Right cardiac atrium (tissue), 5 donors: ENCODE measurements around the gene SCO1. TPM values are rescaled to one million over a fixed set of nuclear protein-coding genes. Genes with fewer than 3 reads are reported as not detected.
A peak's percentile ranks its signal among the peaks of the same experiment; 100 is the strongest.

ENCODE experiments used
- ATAC-seq, 2 donors: fragments of 200-7000 bp; cut with Tn5 transposase; one replicate each; pipeline versions ENCODE4 v1.8.0 to v1.9.1; 2020; ENCODE audit warnings: moderate library complexity in 2 of 2, mild to moderate bottlenecking in 1 of 2
- DNase-seq, 3 donors: peaks; one replicate each; pipeline ENCODE4 v3.0.0-alpha.2; 2020
- H3K27ac ChIP-seq: one replicate; pipeline ENCODE4 v1.5.1; 2013; ENCODE audit warnings: mild to moderate bottlenecking, low read length, control low read depth, moderate library complexity
- H3K27me3 ChIP-seq: one replicate; pipeline ENCODE4 v1.6.1; 2013; ENCODE audit not compliant: control insufficient read depth, insufficient read depth
- H3K4me1 ChIP-seq: one replicate; pipeline ENCODE4 v1.6.1; 2013; ENCODE audit warnings: low read length; ENCODE audit not compliant: control insufficient read depth, insufficient read depth
- H3K4me3 ChIP-seq: one replicate; pipeline ENCODE4 v1.5.1; 2013; ENCODE audit warnings: low read length, control low read depth
- H3K9me3 ChIP-seq: one replicate; pipeline ENCODE4 v1.6.1; 2013; ENCODE audit warnings: low read length; ENCODE audit not compliant: control insufficient read depth
- WGBS: extraction: QIAGEN DNeasy Blood & Tissue Kit; methylation state at CpG from one replicate; pipeline ENCODE4 v1.1.7; 2013; 5-methylcytosine and 5-hydroxymethylcytosine counted together
- intact Hi-C, 4 donors: fragments of 100-400 bp; cut with DNase I; formaldehyde crosslinking; loops; one replicate each; pipeline versions ENCODE4 v1.11.0 to v1.14.0; 2022 to 2023
- long read RNA-seq, 4 donors: library from polyadenylated mRNA; unstranded; transcript quantifications; one replicate each; pipeline ENCODE4 v2.0.0, GENCODE V29; 2020 to 2021
- polyA plus RNA-seq: library from polyadenylated mRNA; stranded (reverse); fragments of 200-250 nt; gene quantifications from one replicate; pipeline ENCODE4 v1.2.3, GENCODE V29; 2013
- total RNA-seq, 4 donors: library from RNA; stranded (reverse); fragmentation: NEBNext Ultra II Directional; extraction: Animal tissue kit (Norgen Biotek cat#: 25700); gene quantifications; one replicate each; pipeline ENCODE4 v1.2.1, GENCODE V29; 2021
- donor health status: healthy with polysubstance abuse.
- donor health status: DM: no; HTN: yes; CAD: no.
- donor health status: DM: no; HTN: no; CAD: no.
- donor health status: DM: no; HTN: yes; CAD: no; lungs with severe emphysema.
- donor health status: DM: yes; HTN: yes; CAD: no.

Gene SCO1
- total RNA-seq (10 to 100 TPM; 22.5 to 29.5 (median 27.8) TPM), polyA plus RNA-seq (19.1 TPM)
- long read RNA-seq, donor 1, full-length matches to known transcripts = 38 of 47 reads
- long read RNA-seq, donor 1, partial matches to known transcripts = 0 of 47 reads
- long read RNA-seq, donor 1, other reads (novel, unspliced or antisense) = 9 of 47 reads
- long read RNA-seq, donor 2, full-length matches to known transcripts = 15 of 17 reads
- long read RNA-seq, donor 2, partial matches to known transcripts = 0 of 17 reads
- long read RNA-seq, donor 2, other reads (novel, unspliced or antisense) = 2 of 17 reads
- long read RNA-seq, donor 3, full-length matches to known transcripts = 114 of 126 reads
- long read RNA-seq, donor 3, partial matches to known transcripts = 4 of 126 reads
- long read RNA-seq, donor 3, other reads (novel, unspliced or antisense) = 8 of 126 reads
- long read RNA-seq, donor 4, full-length matches to known transcripts = 20 of 20 reads
- long read RNA-seq, donor 4, partial matches to known transcripts = 0 of 20 reads
- long read RNA-seq, donor 4, other reads (novel, unspliced or antisense) = 0 of 20 reads

DNA sequence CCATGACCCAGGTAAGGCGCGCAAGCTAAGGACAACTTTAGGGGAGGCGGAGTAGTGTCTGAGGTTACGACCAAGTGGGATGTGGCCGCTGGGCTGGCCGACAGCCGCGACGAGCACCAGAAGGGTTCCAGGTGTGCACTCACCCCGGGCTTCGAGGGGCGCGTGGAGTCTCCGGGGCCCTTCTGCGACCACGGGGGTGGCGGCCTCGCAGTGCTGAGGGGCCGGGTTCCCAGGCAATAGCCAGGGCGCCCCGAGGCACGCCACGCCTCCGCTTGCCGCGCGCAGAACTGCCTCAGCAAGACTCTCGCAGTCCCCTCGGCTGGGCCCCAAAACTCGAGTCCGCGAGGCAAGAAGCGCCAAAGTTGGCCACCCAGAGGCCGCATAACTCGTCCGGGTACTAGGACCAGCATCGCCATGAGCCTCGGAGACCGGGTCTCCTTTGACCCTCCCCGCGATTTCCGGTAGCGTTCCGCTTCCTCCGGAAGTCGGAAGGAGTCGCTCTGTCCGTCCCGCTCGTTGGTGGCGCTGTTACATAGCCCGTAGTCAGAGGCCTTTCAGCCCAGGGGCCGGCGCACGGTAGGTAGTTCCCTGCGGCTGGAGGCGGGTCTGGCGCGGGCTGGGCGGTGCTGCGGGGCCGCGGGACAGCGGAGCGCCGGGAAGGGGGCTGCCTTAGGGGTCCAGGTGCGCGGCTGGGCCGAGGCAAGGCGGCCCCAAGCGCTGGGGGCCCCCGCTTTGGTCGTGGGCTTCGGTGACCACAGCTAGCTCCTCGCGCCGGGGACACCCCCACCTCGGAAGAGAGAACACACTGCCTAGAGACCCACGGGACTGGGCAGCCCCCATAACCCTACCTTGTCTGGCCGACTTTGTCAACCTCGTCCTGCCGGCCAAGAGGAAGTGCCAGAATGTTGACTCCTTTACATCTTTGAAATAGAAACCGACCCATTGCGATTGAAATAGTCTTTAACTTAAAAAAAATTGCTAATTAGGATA, at the start of gene SCO1, which contains the start of gene ADPRM:
Gene SCO1, minus strand, starts transcription at position 442 of the 990 bp plus-strand sequence. Its CDS starts 26 bp downstream, at position 416.
Gene ADPRM, plus strand, starts transcription at position 503 of the 990 bp plus-strand sequence. CDS start 7,333 bp downstream, outside the sequence.
- under 1% methylated on average over 84 of the region's 84 CpGs for WGBS
- intact Hi-C loops = no loop called here
- Histone ChIP-seq H3K27ac (peak within 1 kb of the TSS; percentile 74), H3K9me3 (no peaks in the 10 kb centered on the region), H3K4me1 (no peaks in the 10 kb centered on the region), H3K27me3 (no peaks in the 10 kb centered on the region), H3K4me3 (peak within 1 kb of the TSS; percentile 86)
- ATAC-seq (peak; percentile 99 to 100), DNase-seq (peak; percentile 96 to 98 (median 96))

DNA sequence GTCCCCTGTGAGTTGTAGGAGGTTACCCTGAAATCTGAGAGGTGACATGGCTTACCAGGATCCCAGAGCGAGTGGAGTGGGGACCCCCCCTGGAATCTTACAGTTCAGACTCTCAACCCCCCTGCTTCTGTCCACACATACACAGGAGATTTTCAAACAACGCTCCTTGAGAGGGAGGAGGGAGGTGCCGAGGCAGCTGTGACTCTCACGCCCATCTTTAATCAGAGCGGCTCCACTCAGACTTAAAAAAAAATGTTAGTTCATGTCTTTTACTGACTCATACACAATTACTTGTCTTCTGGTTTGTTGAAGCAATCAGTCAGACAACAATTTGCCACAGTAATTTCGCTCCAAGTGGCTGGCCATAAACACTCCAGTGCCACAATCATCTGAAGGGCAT, 47.9 kb upstream of the SCO1 start:
- Histone ChIP-seq H3K4me1 (no peaks in the 10 kb centered on the region), H3K27me3 (no peaks in the 10 kb centered on the region), H3K27ac (no peak overlapping the region), H3K4me3 (no peak overlapping the region), H3K9me3 (no peaks in the 10 kb centered on the region)
- ATAC-seq (no peak), DNase-seq (no peak)
- 51% methylated on average over 6 of the region's 6 CpGs for WGBS
- intact Hi-C loops = no loop called here

DNA sequence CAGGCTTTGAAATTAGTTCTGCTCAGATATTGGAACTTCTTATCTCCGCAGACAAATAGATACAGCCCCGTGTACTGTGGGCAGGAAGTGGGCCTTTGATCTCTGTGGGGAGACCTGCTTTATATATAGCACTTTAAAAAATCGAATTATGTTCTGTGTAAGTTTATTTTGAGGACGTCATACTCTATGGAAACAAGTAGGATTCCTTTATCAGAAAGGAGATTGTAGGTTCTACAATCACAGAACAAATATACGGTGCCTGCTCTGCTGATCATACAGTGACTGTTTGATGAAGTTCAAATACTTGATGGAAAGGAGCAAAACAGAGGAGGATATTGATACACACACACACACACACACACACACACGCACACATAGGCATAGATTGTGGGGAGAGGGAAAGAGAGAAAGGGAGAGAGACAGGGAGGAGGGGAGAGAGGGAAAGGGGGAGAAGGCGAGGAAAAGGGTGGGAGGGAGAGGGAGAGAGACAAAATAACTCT, 47.2 kb upstream of the SCO1 start:
- Histone ChIP-seq H3K4me1 (no peaks in the 10 kb centered on the region), H3K27ac (no peak overlapping the region), H3K27me3 (no peaks in the 10 kb centered on the region), H3K9me3 (no peaks in the 10 kb centered on the region), H3K4me3 (no peak overlapping the region)
- no peak for DNase-seq
- WGBS = 40% methylated on average over 7 of the region's 7 CpGs
- no peak for ATAC-seq
- intact Hi-C loops = no loop called here

DNA sequence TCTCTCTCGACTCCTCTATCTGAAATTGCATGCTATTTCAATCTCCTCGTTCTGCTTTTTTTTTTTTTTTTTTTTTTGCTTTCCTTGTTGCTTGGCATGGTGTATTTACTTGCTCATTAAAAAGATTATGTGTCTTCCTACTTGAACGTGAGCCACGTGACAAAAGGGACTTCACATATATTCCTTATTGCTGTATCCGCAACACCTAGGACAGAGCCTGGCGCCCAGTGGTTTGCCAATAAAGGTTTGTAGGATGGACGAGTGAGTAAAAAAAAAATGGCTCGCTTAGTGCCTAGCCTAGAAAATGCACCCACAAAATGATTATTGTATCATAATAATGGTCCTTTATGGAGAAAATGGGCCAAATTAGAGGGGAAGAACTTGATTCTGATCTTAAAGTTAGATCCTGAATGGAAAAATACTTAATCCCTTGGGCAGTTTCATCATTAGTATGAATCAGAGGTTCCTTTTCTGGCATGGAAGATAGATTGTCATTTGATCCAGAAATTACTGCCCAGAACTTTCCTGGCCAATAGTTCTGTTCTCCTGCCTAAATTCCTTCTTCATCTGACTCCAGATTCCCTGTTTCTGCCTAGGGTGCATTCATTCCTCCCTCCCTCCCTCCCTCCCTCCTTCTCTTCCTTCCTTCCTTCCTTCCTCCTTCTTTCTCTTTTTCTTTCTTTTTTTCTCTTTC, 46.1 kb upstream of the SCO1 start:
- H3K27ac ChIP-seq = no peak overlapping the region
- intact Hi-C loops = no loop called here
- no peaks in the 10 kb centered on the region for H3K9me3 ChIP-seq
- ATAC-seq = peak; percentile 45 to 51
- no peaks in the 10 kb centered on the region for H3K27me3 ChIP-seq
- 58% methylated on average over 8 of the region's 8 CpGs for WGBS
- no peak for DNase-seq
- no peak overlapping the region for H3K4me3 ChIP-seq
- H3K4me1 ChIP-seq = no peaks in the 10 kb centered on the region

DNA sequence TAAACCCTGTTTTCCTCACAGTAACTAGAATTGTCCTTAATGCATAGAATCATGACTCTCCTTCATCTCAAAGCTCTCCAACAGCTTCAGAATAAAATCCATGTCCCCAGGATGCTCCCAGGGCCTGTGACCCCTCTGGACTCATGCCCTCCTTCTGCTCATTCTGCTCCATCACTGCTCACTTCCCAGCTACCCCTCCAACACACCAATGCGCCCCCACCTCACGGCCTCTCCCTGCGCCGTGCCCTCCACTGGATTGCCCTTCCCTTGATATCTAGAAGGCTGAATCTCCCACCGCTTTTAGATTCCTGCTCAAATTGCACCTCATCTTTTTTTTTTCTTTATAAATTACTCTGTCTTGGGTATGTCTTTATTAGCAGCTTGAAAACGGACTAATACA, 45.1 kb upstream of the SCO1 start:
- Histone ChIP-seq H3K4me3 (no peak overlapping the region), H3K9me3 (no peaks in the 10 kb centered on the region), H3K27ac (no peak overlapping the region), H3K27me3 (no peaks in the 10 kb centered on the region), H3K4me1 (no peaks in the 10 kb centered on the region)
- DNase-seq = no peak
- WGBS = 92% methylated on average over 6 of the region's 6 CpGs
- no peak for ATAC-seq
- intact Hi-C loops = no loop called here

DNA sequence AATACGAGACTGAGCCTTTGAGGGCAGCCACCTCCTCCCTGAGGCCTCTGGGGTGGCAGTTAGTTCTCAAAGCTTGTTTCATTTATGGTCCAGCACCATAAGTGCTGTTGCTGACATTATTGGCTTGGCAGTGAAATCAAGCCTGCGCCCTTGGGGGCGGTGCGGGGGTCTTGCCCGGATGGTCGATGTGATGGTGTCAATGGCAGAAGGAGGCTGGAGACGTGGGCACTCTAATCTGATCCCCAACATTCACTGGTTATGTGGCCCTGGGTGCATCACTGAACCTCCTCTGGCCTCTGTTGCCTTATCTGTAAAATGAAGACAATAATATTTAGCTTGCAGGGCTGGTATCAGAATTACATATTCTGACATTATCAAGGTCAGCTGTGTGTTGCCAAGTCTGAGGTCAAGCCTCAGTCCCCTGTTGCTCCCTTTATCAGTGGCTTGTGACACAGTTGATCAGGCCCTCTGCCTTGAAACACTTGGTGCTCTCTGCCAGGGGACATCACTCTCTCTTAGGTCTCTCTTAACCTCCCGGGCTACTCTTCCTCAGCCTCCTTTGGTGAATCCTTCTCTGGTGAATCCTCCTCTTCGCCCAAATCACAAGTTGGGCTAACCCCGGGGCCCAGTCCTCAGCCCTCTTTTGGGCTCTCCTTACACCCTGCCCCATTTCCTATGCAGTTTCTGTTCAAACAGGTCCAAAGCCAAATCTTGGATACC, 44.2 kb upstream of the SCO1 start:
- no peaks in the 10 kb centered on the region for H3K27me3 ChIP-seq
- ATAC-seq (no peak), DNase-seq (no peak)
- H3K9me3 ChIP-seq = no peaks in the 10 kb centered on the region
- WGBS = 85% methylated on average over 10 of the region's 10 CpGs
- intact Hi-C loops = no loop called here
- H3K4me3 ChIP-seq = no peak overlapping the region
- H3K27ac ChIP-seq = no peak overlapping the region
- H3K4me1 ChIP-seq = no peaks in the 10 kb centered on the region

DNA sequence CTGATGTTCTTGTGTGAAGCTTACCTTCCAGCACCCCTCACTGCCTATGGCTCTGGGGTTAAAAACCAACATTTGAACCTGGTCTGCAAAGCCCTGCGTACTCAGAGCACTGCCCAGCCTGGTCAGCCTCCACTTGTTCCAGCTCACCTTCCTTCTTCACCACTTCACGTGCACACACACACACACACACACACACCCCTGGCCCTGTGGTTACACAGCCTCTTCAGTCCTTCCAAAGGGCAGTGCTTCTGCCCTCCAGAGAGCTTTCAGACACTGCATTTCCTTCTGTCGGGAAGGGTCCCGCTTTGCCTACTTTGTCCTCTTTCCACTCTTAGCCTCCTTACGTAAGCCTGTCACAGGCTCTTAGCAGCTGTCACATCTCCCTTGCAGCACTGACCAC, 42.1 kb upstream of the SCO1 start:
- Histone ChIP-seq H3K27ac (no peak overlapping the region), H3K27me3 (no peaks in the 10 kb centered on the region), H3K9me3 (no peaks in the 10 kb centered on the region), H3K4me3 (no peak overlapping the region), H3K4me1 (no peaks in the 10 kb centered on the region)
- 82% methylated on average over 5 of the region's 5 CpGs for WGBS
- intact Hi-C loops = loop anchor here in 3 of 4 donors (5.0 to 10.0 kb wide), 2 partner anchors 103 to 105 kb away; no protein-coding TSS in a partner anchor
- no peak for DNase-seq
- ATAC-seq = no peak

DNA sequence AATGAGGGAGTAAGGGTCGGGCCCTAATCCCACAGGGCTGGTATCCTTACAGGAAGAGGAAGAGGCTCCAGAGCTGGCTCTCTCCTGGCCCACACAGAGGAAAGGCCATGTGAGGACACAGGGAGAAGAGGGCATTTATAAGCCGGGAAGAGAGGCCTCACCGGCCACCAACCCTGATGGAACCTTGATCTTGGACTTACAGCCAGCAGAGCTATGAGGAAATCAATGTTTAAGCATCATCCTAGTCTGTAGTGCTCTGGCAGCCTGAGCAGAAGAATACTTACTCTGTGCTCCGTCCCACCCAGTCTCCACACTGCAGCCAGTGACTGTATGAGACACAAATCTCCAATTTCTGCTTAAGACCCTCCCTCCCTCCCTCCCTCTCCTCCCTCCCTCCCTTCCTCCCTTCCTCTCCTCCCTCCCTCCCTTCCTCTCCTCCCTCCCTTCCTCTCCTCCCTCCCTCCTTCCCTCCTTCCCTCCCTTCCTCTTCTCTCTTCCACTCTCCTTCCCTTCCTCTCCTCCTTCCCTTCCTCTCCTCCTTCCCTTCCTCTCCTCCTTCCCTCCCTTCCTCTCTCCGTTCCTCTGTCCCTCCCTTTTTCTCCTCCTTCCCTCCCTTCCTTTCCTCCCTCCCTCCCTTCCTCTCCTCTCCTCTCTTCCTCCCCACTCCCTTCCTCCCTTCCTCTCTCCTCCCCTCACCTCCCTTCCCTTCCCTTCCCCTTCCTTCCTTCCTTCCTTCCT, 41.4 kb upstream of the SCO1 start:
- intact Hi-C loops = loop anchor here in 3 of 4 donors (5.0 to 10.0 kb wide), 2 partner anchors 104 to 106 kb away; no protein-coding TSS in a partner anchor
- no peak overlapping the region for H3K27ac ChIP-seq
- WGBS = 38% methylated on average over 5 of the region's 5 CpGs
- ATAC-seq = peak; percentile 30 to 33
- no peaks in the 10 kb centered on the region for H3K9me3 ChIP-seq
- DNase-seq = peak in 1 of 3 donors; percentile 50
- no peaks in the 10 kb centered on the region for H3K4me1 ChIP-seq
- H3K4me3 ChIP-seq = no peak overlapping the region
- no peaks in the 10 kb centered on the region for H3K27me3 ChIP-seq

DNA sequence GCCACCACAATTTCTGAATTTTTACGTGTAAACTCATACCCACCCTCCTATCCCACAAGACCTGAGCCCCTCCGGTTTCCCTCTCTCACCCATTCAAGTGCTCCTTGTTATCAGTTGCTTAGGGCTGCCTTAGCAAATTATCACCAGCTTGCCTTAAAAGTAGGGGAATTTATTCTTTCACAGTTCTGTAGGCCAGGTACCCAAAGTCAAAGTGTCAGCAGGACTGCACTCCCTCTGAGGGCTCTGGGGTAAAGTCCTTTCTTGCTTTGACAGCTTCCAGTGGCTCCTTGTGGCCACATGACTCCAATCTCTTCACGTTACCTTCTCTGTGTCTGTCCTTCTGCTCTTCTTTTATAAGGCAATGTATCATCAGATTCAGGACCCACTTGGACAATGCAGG, 40.4 kb upstream of the SCO1 start:
- no peaks in the 10 kb centered on the region for H3K27me3 ChIP-seq
- H3K27ac ChIP-seq = no peak overlapping the region
- intact Hi-C loops = loop anchor here (2.0 to 10.0 kb wide), 3 partner anchors 105 to 107 kb away; no protein-coding TSS in a partner anchor
- DNase-seq (no peak), ATAC-seq (no peak)
- WGBS = 75% methylated on average over 3 of the region's 3 CpGs
- H3K4me3 ChIP-seq = no peak overlapping the region
- H3K9me3 ChIP-seq = no peaks in the 10 kb centered on the region
- H3K4me1 ChIP-seq = no peaks in the 10 kb centered on the region
